GM23338 (cell line): ENCODE data around the gene GREB1L. TPM values are rescaled to one million over a fixed set of nuclear protein-coding genes. Genes with fewer than 3 reads are reported as not detected.
A peak's percentile ranks its signal among the peaks of the same experiment; 100 is the strongest.

ENCODE experiments used
- ATAC-seq: fragments of 200-7000 bp; cut with Tn5 transposase; 3 replicates; pipeline ENCODE4 v1.9.1; 2020
- DNase-seq: peaks from one replicate; pipeline ENCODE4 v3.0.0-alpha.2; 2015; ENCODE audit warnings: low spot score
- H2AFZ ChIP-seq: fragments of 200-600 bp; sonication (generic); 2 replicates; pipeline ENCODE4 v1.8.0; 2016; ENCODE audit warnings: antibody characterized with exemption, mild to moderate bottlenecking, moderate library complexity
- H3F3A ChIP-seq: fragments of 200-600 bp; sonication (generic); replicated peaks from 2 replicates; pipeline ENCODE4 v1.8.0; 2017; ENCODE audit warnings: antibody characterized with exemption, mixed run types, low read depth
- H3K27ac ChIP-seq: fragments of 200-600 bp; sonication (generic); 2 replicates; pipeline ENCODE4 v1.6.1; 2016; ENCODE audit warnings: low read depth
- H3K27me3 ChIP-seq: fragments of 200-600 bp; sonication (generic); 2 replicates; pipeline ENCODE4 v1.8.0; 2016; ENCODE audit warnings: mild to moderate bottlenecking, mixed run types, moderate library complexity; ENCODE audit not compliant: insufficient read depth
- H3K36me3 ChIP-seq: fragments of 200-600 bp; sonication (generic); 2 replicates; pipeline ENCODE4 v1.8.0; 2016; ENCODE audit warnings: mild to moderate bottlenecking; ENCODE audit not compliant: insufficient read depth
- H3K4me1 ChIP-seq: fragments of 200-600 bp; sonication (generic); 2 replicates; pipeline ENCODE4 v1.8.0; 2016; ENCODE audit warnings: mild to moderate bottlenecking, moderate library complexity; ENCODE audit not compliant: insufficient read depth
- H3K4me2 ChIP-seq: fragments of 200-600 bp; sonication (generic); 2 replicates; pipeline ENCODE4 v1.7.1; 2017; ENCODE audit warnings: mixed run types
- H3K4me3 ChIP-seq: fragments of 200-600 bp; sonication (generic); 2 replicates; pipeline ENCODE4 v1.6.1; 2016; ENCODE audit warnings: mixed run types
- H3K79me2 ChIP-seq: fragments of 200-600 bp; sonication (generic); replicated peaks from 2 replicates; pipeline ENCODE4 v1.8.0; 2017; ENCODE audit warnings: mild to moderate bottlenecking; ENCODE audit not compliant: insufficient read depth
- H3K9me2 ChIP-seq: fragments of 200-600 bp; sonication (generic); 2 replicates; pipeline ENCODE4 v1.8.0; 2017; ENCODE audit not compliant: insufficient read depth
- H4K20me1 ChIP-seq: fragments of 200-600 bp; sonication (generic); replicated peaks from 2 replicates; pipeline ENCODE4 v1.8.0; 2017; ENCODE audit warnings: mild to moderate bottlenecking; ENCODE audit not compliant: insufficient read depth
- H3K27ac Mint-ChIP-seq: 2 replicates; pipeline ENCODE4 v1.8.0; 2020; ENCODE audit warnings: inconsistent platforms, mild to moderate bottlenecking, moderate library complexity, mixed read lengths
- H3K27me3 Mint-ChIP-seq: 3 replicates; pipeline ENCODE4 v1.8.0; 2022; ENCODE audit warnings: low read depth, mild to moderate bottlenecking, moderate library complexity, mixed read lengths, inconsistent platforms; ENCODE audit not compliant: insufficient read depth, poor library complexity
- H3K36me3 Mint-ChIP-seq: 3 replicates; pipeline ENCODE4 v1.8.0; 2021; ENCODE audit warnings: low read depth, mild to moderate bottlenecking, inconsistent platforms, moderate library complexity, mixed read lengths
- H3K4me1 Mint-ChIP-seq: 3 replicates; pipeline ENCODE4 v1.8.0; 2020; ENCODE audit warnings: mild to moderate bottlenecking, inconsistent platforms, mixed read lengths
- H3K4me3 Mint-ChIP-seq: 3 replicates; pipeline ENCODE4 v1.8.0; 2021; ENCODE audit warnings: moderate library complexity, mild to moderate bottlenecking, inconsistent platforms, mixed read lengths
- H3K9me3 Mint-ChIP-seq: 3 replicates; pipeline ENCODE4 v1.8.0; 2020; ENCODE audit warnings: moderate library complexity, mild to moderate bottlenecking, inconsistent platforms, mixed read lengths
- CREB1 ChIP-seq: fragments of 250-450 bp; sonication (Bioruptor Pico); IDR thresholded peaks from 2 replicates; pipeline ENCODE4 v1.5.0; 2020; ENCODE audit warnings: low read depth, mild to moderate bottlenecking, moderate library complexity
- EZH2 ChIP-seq: fragments of 200-600 bp; sonication (generic); IDR thresholded peaks from one replicate; pipeline ENCODE4 v1.8.0; 2017; ENCODE audit warnings: antibody characterized with exemption, mild to moderate bottlenecking, low read depth; ENCODE audit not compliant: unreplicated experiment
- EZH2phosphoT487 ChIP-seq: fragments of 200-600 bp; sonication (generic); IDR thresholded peaks from one replicate; pipeline ENCODE4 v1.8.1; 2018; ENCODE audit warnings: antibody characterized with exemption; ENCODE audit not compliant: unreplicated experiment
- JUNB ChIP-seq: IDR thresholded peaks from one replicate; pipeline ENCODE4 v1.6.1; 2016; ENCODE audit warnings: antibody characterized with exemption; ENCODE audit not compliant: unreplicated experiment
- NANOG ChIP-seq: IDR thresholded peaks from 2 replicates; pipeline ENCODE4 v1.6.1; 2016; ENCODE audit warnings: antibody characterized with exemption, borderline replicate concordance
- POLR2AphosphoS5 ChIP-seq: IDR thresholded peaks from 2 replicates; pipeline ENCODE4 v1.6.1; 2016; ENCODE audit warnings: antibody characterized with exemption, low read depth
- STAT1 ChIP-seq: IDR thresholded peaks from one replicate; pipeline ENCODE4 v1.6.1; 2016; ENCODE audit warnings: antibody characterized with exemption; ENCODE audit not compliant: unreplicated experiment
- ZNF114 ChIP-seq: fragments of 250-450 bp; sonication (Bioruptor Pico); IDR thresholded peaks from 2 replicates; pipeline ENCODE4 v1.5.0; 2020; ENCODE audit warnings: mild to moderate bottlenecking, moderate library complexity
- ZNF331 ChIP-seq: fragments of 250-450 bp; sonication (Bioruptor Pico); IDR thresholded peaks from 2 replicates; pipeline ENCODE4 v1.5.0; 2020; ENCODE audit warnings: low read depth, mild to moderate bottlenecking, moderate library complexity
- polyA plus RNA-seq: library from polyadenylated mRNA; unstranded; fragments of >200 nt; fragmentation: Nextera tagmentation; extraction: Ambion mirVana; gene quantifications from 2 replicates; pipeline ENCODE4 v1.2.1, GENCODE V29; 2016
- total RNA-seq: library from RNA; depleted of rRNA; stranded (reverse); fragments of >200 nt; shearing (Covaris generic); gene quantifications from 2 replicates; pipeline ENCODE4 v1.2.3, GENCODE V29; 2014
- TF ChIP-seq, protein P1 (sequence below): IDR thresholded peaks from one replicate; pipeline ENCODE4 v1.6.1; 2018; ENCODE audit warnings: antibody characterized with exemption; ENCODE audit not compliant: unreplicated experiment
- TF ChIP-seq, protein P2 (sequence below), 2 experiments: fragments of 200-600 bp in 1 of 2; sonication (generic) in 1 of 2; conservative IDR thresholded peaks; 2 replicates each; pipeline versions ENCODE4 v1.5.1 to v1.6.1; 2016 to 2017; ENCODE audit warnings: antibody characterized with exemption in 2 of 2, low read depth in 2 of 2, mild to moderate bottlenecking in 2 of 2, moderate library complexity in 1 of 2
- TF ChIP-seq, protein P3 (sequence below): fragments of 250-450 bp; sonication (Bioruptor Pico); IDR thresholded peaks from 2 replicates; pipeline ENCODE4 v1.5.0; 2020; ENCODE audit warnings: mild to moderate bottlenecking, moderate library complexity
- TF ChIP-seq, protein P4 (sequence below): IDR thresholded peaks from 2 replicates; pipeline ENCODE4 v1.6.1; 2016; ENCODE audit warnings: antibody characterized with exemption

The GREB1L gene
- total and polyA plus RNA-seq, 2 experiments from 2014 or later: 0.03 to 0.29 TPM

DNA sequence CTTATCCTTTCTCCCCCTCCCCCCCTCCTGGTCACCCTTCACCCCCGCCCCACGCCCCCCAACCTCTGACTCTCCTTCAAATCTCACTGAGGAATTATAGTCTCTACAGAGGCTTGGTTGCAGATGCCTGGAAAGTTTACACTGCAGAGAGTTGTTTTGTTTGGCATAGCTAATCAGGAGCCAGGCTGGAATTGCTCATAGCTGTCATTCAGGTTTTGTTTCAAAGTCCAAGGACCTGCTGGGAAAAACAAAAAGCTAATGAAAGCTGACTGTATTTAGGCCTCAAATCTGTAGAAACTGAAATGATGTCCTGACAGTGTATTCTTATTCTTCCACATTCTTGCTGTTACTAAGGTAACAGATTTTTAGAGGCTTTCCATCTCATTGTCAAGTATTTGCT, 22.6 kb downstream of the GREB1L start:
- H3K4me3 Mint-ChIP-seq: peak overlapping the region; percentile 36; the same call in 2 of the 3 replicates
- H3K4me1 Mint-ChIP-seq: peaks cover 56% of the 10 kb centered on the region
- Histone ChIP-seq H3K79me2 (no peaks in the 10 kb centered on the region), H3K4me1 (peaks cover 48% of the 10 kb centered on the region), H3F3A (no peaks in the 10 kb centered on the region), H3K4me3 (no peak overlapping the region), H4K20me1 (no peaks in the 10 kb centered on the region), H3K4me2 (no peak overlapping the region; the same call in 1 of the 2 replicates), H3K27ac (no peak overlapping the region), H3K9me2 (no peaks in the 10 kb centered on the region), H2AFZ (no peak overlapping the region), H3K27me3 (peaks cover 22% of the 10 kb centered on the region), H3K36me3 (no peaks in the 10 kb centered on the region)
- no peaks in the 10 kb centered on the region for H3K27me3 Mint-ChIP-seq
- H3K27ac Mint-ChIP-seq: no peak overlapping the region
- ATAC-seq: peak; percentile 91
- H3K9me3 Mint-ChIP-seq: no peaks in the 10 kb centered on the region
- H3K36me3 Mint-ChIP-seq: no peaks in the 10 kb centered on the region
- peak; percentile 60 for DNase-seq
- TF ChIP-seq CREB1 (CRISPR knock-in tag) (no peak), EZH2phosphoT487 (no peak), EZH2 (no peak), NANOG (no peak), JUNB (no peak), ZNF331 (CRISPR knock-in tag) (no peak), POLR2AphosphoS5 (no peak), STAT1 (no peak), ZNF114 (no peak)
- TF ChIP-seq, protein P1, sequence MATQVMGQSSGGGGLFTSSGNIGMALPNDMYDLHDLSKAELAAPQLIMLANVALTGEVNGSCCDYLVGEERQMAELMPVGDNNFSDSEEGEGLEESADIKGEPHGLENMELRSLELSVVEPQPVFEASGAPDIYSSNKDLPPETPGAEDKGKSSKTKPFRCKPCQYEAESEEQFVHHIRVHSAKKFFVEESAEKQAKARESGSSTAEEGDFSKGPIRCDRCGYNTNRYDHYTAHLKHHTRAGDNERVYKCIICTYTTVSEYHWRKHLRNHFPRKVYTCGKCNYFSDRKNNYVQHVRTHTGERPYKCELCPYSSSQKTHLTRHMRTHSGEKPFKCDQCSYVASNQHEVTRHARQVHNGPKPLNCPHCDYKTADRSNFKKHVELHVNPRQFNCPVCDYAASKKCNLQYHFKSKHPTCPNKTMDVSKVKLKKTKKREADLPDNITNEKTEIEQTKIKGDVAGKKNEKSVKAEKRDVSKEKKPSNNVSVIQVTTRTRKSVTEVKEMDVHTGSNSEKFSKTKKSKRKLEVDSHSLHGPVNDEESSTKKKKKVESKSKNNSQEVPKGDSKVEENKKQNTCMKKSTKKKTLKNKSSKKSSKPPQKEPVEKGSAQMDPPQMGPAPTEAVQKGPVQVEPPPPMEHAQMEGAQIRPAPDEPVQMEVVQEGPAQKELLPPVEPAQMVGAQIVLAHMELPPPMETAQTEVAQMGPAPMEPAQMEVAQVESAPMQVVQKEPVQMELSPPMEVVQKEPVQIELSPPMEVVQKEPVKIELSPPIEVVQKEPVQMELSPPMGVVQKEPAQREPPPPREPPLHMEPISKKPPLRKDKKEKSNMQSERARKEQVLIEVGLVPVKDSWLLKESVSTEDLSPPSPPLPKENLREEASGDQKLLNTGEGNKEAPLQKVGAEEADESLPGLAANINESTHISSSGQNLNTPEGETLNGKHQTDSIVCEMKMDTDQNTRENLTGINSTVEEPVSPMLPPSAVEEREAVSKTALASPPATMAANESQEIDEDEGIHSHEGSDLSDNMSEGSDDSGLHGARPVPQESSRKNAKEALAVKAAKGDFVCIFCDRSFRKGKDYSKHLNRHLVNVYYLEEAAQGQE: no peak
- TF ChIP-seq, protein P2, sequence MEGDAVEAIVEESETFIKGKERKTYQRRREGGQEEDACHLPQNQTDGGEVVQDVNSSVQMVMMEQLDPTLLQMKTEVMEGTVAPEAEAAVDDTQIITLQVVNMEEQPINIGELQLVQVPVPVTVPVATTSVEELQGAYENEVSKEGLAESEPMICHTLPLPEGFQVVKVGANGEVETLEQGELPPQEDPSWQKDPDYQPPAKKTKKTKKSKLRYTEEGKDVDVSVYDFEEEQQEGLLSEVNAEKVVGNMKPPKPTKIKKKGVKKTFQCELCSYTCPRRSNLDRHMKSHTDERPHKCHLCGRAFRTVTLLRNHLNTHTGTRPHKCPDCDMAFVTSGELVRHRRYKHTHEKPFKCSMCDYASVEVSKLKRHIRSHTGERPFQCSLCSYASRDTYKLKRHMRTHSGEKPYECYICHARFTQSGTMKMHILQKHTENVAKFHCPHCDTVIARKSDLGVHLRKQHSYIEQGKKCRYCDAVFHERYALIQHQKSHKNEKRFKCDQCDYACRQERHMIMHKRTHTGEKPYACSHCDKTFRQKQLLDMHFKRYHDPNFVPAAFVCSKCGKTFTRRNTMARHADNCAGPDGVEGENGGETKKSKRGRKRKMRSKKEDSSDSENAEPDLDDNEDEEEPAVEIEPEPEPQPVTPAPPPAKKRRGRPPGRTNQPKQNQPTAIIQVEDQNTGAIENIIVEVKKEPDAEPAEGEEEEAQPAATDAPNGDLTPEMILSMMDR (conservative IDR thresholded peaks at IDR 0.05; ENCODE audit: low read depth in 2 of 2): no peak
- TF ChIP-seq, protein P3, sequence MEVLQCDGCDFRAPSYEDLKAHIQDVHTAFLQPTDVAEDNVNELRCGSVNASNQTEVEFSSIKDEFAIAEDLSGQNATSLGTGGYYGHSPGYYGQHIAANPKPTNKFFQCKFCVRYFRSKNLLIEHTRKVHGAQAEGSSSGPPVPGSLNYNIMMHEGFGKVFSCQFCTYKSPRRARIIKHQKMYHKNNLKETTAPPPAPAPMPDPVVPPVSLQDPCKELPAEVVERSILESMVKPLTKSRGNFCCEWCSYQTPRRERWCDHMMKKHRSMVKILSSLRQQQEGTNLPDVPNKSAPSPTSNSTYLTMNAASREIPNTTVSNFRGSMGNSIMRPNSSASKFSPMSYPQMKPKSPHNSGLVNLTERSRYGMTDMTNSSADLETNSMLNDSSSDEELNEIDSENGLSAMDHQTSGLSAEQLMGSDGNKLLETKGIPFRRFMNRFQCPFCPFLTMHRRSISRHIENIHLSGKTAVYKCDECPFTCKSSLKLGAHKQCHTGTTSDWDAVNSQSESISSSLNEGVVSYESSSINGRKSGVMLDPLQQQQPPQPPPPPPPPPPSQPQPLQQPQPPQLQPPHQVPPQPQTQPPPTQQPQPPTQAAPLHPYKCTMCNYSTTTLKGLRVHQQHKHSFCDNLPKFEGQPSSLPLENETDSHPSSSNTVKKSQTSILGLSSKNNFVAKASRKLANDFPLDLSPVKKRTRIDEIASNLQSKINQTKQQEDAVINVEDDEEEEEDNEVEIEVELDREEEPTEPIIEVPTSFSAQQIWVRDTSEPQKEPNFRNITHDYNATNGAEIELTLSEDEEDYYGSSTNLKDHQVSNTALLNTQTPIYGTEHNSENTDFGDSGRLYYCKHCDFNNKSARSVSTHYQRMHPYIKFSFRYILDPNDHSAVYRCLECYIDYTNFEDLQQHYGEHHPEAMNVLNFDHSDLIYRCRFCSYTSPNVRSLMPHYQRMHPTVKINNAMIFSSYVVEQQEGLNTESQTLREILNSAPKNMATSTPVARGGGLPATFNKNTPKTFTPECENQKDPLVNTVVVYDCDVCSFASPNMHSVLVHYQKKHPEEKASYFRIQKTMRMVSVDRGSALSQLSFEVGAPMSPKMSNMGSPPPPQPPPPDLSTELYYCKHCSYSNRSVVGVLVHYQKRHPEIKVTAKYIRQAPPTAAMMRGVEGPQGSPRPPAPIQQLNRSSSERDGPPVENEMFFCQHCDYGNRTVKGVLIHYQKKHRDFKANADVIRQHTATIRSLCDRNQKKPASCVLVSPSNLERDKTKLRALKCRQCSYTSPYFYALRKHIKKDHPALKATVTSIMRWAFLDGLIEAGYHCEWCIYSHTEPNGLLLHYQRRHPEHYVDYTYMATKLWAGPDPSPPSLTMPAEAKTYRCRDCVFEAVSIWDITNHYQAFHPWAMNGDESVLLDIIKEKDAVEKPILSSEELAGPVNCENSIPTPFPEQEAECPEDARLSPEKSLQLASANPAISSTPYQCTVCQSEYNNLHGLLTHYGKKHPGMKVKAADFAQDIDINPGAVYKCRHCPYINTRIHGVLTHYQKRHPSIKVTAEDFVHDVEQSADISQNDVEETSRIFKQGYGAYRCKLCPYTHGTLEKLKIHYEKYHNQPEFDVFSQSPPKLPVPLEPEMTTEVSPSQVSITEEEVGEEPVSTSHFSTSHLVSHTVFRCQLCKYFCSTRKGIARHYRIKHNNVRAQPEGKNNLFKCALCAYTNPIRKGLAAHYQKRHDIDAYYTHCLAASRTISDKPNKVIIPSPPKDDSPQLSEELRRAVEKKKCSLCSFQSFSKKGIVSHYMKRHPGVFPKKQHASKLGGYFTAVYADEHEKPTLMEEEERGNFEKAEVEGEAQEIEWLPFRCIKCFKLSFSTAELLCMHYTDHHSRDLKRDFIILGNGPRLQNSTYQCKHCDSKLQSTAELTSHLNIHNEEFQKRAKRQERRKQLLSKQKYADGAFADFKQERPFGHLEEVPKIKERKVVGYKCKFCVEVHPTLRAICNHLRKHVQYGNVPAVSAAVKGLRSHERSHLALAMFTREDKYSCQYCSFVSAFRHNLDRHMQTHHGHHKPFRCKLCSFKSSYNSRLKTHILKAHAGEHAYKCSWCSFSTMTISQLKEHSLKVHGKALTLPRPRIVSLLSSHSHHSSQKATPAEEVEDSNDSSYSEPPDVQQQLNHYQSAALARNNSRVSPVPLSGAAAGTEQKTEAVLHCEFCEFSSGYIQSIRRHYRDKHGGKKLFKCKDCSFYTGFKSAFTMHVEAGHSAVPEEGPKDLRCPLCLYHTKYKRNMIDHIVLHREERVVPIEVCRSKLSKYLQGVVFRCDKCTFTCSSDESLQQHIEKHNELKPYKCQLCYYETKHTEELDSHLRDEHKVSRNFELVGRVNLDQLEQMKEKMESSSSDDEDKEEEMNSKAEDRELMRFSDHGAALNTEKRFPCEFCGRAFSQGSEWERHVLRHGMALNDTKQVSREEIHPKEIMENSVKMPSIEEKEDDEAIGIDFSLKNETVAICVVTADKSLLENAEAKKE (CRISPR knock-in tag): no peak
- TF ChIP-seq, protein P4, sequence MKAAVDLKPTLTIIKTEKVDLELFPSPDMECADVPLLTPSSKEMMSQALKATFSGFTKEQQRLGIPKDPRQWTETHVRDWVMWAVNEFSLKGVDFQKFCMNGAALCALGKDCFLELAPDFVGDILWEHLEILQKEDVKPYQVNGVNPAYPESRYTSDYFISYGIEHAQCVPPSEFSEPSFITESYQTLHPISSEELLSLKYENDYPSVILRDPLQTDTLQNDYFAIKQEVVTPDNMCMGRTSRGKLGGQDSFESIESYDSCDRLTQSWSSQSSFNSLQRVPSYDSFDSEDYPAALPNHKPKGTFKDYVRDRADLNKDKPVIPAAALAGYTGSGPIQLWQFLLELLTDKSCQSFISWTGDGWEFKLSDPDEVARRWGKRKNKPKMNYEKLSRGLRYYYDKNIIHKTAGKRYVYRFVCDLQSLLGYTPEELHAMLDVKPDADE: no peak
